Astrocyte of the spinal cord (primary cell): ENCODE results near the gene ANK3.

ENCODE experiments used
- DNase-seq: peaks from one replicate; pipeline ENCODE4 v3.0.0; 2011; ENCODE audit warnings: low read depth, low spot score
- H3K4me3 ChIP-seq: 2 replicates; pipeline ENCODE4 v1.5.1; 2011; ENCODE audit warnings: low read depth, mild to moderate bottlenecking, low read length, moderate library complexity
- in situ Hi-C: cut with HindIII; loops from 2 replicates; pipeline ENCODE4 v1.10.0; 2017; ENCODE audit warnings: low sequenced_read_pairs
- TF ChIP-seq, protein P1 (sequence below): IDR thresholded peaks from 2 replicates; pipeline ENCODE4 v1.5.1; 2012; ENCODE audit warnings: low read depth, mild to moderate bottlenecking, low read length, inconsistent platforms

ANK3 gene

DNA sequence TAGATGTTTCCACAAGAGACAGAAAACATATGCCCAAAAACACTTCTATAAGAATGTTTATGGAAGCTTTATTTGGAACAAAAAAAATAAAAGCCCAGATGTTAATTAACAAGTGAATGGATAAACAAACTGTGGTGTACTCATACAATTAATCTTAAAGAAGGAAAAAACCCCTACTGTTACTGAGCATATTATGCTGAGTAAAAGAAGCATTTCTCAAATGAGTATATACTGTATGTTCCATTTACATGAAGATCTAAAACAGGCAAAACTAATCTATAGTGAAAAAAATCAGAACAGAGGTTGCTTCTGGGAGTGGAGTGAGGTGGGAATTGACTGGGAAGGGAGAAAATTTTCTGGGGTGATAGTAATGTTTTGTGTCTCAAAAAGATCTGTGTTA, 15.5 kb upstream of the ANK3 start:
- in situ Hi-C loops: no loop called here
- no peak for DNase-seq
- TF ChIP-seq, protein P1, sequence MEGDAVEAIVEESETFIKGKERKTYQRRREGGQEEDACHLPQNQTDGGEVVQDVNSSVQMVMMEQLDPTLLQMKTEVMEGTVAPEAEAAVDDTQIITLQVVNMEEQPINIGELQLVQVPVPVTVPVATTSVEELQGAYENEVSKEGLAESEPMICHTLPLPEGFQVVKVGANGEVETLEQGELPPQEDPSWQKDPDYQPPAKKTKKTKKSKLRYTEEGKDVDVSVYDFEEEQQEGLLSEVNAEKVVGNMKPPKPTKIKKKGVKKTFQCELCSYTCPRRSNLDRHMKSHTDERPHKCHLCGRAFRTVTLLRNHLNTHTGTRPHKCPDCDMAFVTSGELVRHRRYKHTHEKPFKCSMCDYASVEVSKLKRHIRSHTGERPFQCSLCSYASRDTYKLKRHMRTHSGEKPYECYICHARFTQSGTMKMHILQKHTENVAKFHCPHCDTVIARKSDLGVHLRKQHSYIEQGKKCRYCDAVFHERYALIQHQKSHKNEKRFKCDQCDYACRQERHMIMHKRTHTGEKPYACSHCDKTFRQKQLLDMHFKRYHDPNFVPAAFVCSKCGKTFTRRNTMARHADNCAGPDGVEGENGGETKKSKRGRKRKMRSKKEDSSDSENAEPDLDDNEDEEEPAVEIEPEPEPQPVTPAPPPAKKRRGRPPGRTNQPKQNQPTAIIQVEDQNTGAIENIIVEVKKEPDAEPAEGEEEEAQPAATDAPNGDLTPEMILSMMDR: no peak
- no peak overlapping the region for H3K4me3 ChIP-seq

DNA sequence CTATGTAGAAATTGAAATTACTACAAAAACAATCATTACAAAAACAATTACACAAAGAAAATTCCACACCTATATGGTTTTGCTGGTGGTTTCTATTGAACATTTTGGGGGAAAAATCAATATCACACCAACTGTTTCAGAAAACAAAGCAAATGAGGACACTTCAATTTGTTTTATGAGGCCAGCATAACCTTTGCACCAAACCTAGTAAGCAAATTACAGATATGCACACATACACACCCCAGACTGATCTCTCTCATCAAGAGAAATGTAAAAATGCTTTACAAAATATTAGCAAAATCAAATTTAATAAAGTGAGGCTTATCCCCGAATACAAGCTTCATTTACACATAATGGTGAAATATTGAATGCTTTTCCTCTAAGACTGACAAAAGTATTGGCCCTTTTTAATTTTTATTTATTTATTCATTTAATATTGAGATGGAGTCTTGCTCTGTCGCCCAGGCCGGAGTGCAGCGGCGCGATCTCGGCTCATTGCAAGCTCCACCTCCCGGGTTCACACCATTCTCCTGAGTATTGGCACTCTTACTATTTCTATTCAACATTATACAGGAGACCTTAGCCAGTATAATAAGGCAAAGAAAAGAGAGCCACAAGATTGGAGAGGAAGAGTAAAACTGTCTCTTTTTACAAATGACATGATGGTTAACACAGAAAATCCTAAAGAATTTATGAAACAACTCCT, 13.6 kb upstream of the ANK3 start:
- H3K4me3 ChIP-seq: no peak overlapping the region
- DNase-seq: no peak
- in situ Hi-C loops: no loop called here
- TF ChIP-seq, protein P1: no peak

DNA sequence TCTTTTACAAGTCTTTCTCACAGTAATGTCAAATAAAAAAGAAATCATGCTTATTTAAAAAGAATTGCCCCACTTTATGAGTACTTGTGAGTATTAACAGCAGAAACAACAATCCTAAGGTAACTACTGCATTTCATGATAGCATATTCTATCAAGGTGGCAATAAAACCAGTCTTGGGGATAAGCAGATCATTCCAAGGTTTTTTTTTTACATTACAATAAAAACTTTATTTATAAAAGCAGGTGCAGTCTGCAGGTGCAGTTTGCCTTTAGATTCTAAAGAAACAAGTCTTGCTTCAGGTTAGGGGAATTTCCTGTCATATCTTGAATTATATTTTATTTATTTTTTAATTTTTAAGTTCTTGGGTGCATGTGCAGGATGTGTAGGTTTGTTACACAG, 10.7 kb upstream of the ANK3 start:
- DNase-seq: no peak
- in situ Hi-C loops: no loop called here
- TF ChIP-seq, protein P1: no peak
- H3K4me3 ChIP-seq: no peak overlapping the region

DNA sequence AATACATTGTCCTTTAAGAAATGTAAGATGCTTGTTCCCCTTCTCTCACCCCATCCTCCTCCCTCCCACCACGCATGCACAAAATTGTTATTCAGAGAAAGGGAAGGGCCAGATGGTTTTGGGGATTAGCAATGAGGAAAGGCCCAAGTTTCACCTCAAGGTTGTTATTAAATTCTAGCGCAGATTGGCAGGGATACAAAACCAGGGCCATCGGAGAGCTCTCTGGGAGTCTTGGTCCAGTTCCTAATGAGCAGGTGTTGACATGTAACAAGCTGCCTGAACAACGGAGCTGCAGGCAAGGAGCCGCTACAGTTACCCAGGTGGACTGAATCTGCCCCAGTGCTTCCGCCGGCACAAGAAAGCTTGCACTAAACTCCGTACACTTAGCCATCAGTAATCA, 9.7 kb upstream of the ANK3 start:
- in situ Hi-C loops: no loop called here
- DNase-seq: no peak
- no peak overlapping the region for H3K4me3 ChIP-seq
- TF ChIP-seq, protein P1: no peak

DNA sequence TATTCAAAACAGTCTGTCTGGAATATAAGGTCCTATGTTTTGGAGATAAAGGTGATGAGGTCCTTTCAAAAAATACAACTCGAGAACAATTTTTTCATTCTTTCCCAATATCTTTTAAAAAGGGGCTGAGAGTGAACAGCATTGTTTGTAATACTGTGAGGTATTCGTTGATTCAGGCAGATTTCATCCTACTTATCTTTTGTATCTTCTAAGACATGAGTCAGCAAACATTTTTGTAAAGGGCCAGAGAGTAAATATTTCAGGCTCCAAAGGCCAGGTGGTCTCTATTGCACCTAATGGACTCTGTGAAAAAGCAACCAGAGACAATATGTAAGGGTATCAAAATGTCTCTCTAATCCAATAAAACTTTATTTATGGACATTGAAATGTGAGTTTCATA, 8.1 kb upstream of the ANK3 start:
- H3K4me3 ChIP-seq: no peak overlapping the region
- TF ChIP-seq, protein P1: no peak
- DNase-seq: no peak
- in situ Hi-C loops: no loop called here

DNA sequence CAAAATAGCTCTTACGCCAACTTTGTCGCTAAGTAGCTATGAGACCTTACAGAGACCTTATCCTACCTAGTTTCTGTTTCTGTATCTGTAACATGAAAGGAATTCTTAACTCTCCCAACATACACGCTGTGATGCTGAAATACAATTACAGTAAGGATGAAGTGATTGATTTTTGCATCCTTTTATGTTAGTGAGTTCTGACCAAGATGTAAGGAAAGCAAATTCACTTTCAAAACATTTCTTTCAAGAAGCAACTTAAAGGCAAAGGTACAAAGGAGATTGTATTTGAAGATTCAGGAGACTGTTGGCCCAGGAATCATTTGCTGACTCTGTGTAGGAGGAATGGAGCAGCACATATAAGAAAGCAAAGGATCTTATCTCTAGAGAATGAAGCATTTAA, 7.1 kb upstream of the ANK3 start:
- no peak for DNase-seq
- TF ChIP-seq, protein P1: no peak
- in situ Hi-C loops: no loop called here

More for the DNA sequence above, 7.1 kb upstream of the ANK3 start:
- no peak overlapping the region for H3K4me3 ChIP-seq
